Esophagus squamous epithelium (tissue), 5 donors: ENCODE measurements around the gene WNT4. TPM values are rescaled to one million over a fixed set of nuclear protein-coding genes. Genes with fewer than 3 reads are reported as not detected.

ENCODE experiments used
- DNase-seq: peaks from one replicate; lab custom pipeline; 2025; lab: John Stamatoyannopoulos, UW
- H3K27ac ChIP-seq, 4 donors: fragments of 200-600 bp; sonication (generic); one replicate each; pipeline ENCODE4 v1.5.1; 2016 to 2019; ENCODE audit warnings: mild to moderate bottlenecking in 1 of 4
- H3K27me3 ChIP-seq, 4 donors: fragments of 200-600 bp; sonication (generic); 1 replicate in 3 of 4; 2 replicates in 1 of 4; pipeline versions ENCODE4 v1.5.1 to v1.6.0; 2017 to 2021; ENCODE audit warnings: antibody characterized with exemption in 1 of 4
- H3K36me3 ChIP-seq, 3 donors: fragments of 200-600 bp; sonication (generic); one replicate each; pipeline ENCODE4 v1.5.1; 2016 to 2019
- H3K4me1 ChIP-seq, 3 donors: fragments of 200-600 bp; sonication (generic); one replicate each; pipeline ENCODE4 v1.5.1; 2017 to 2019
- H3K4me3 ChIP-seq, 4 donors: fragments of 200-600 bp; sonication (generic); 1 replicate in 3 of 4; 2 replicates in 1 of 4; pipeline ENCODE4 v1.5.1; 2016 to 2019; ENCODE audit warnings: mild to moderate bottlenecking in 2 of 4, moderate library complexity in 1 of 4
- H3K9me3 ChIP-seq, 3 donors: fragments of 200-600 bp; sonication (generic); one replicate each; pipeline ENCODE4 v1.5.1; 2016 to 2019
- CTCF ChIP-seq, 6 experiments: fragments of 450-650 bp in 4 of 6; fragments of 200-600 bp in 2 of 6; sonication (generic) in 2 of 6; IDR thresholded peaks; one replicate each; pipeline ENCODE4 v1.5.1; 2016 to 2019; ENCODE audit warnings: antibody characterized with exemption in 6 of 6, mild to moderate bottlenecking in 4 of 6, moderate library complexity in 4 of 6
- POLR2A ChIP-seq, 4 donors: fragments of 450-650 bp; IDR thresholded peaks; one replicate each; pipeline ENCODE4 v1.6.1; 2017; ENCODE audit warnings: antibody characterized with exemption in 4 of 4, mild to moderate bottlenecking in 4 of 4, moderate library complexity in 3 of 4
- WGBS, 2 donors: methylation state at CpG; one replicate each; pipeline ENCODE4 v1.1.5; 2018; 5-methylcytosine and 5-hydroxymethylcytosine counted together
- intact Hi-C: fragments of 100-400 bp; cut with DNase I; formaldehyde crosslinking; loops from one replicate; pipeline ENCODE4 v1.15.0; 2022
- total RNA-seq, 4 donors: library from RNA; depleted of rRNA; stranded (reverse); fragments of >200 nt; gene quantifications; one replicate each; pipeline ENCODE4 v1.1.0, GENCODE V29; 2016
- donor health status: DM: yes; HTN: yes; CAD: no.

The WNT4 gene
- total RNA-seq, 4 donors from 2014 or later, result 4.8 to 11.9 (median 6.6) TPM

GRCh38 chr1:22154626-22155025 lies 11.7 kb upstream of the WNT4 start:
- no peak for DNase-seq
- no peak overlapping the region for H3K27ac ChIP-seq
- no peaks in the 10 kb centered on the region for H3K36me3 ChIP-seq
- H3K4me1 ChIP-seq, result no peaks in the 10 kb centered on the region
- peaks cover 0 to under 1% (median 0%) of the 10 kb centered on the region in 4 donors for H3K27me3 ChIP-seq
- WGBS, 2 donors, result 81 to 87% methylated on average over 5 of the region's 6 CpGs
- intact Hi-C loops, result no loop called here
- TF ChIP-seq CTCF (IDR thresholded peaks at IDR 0.05), result no peak
- no peak for TF ChIP-seq POLR2A (IDR thresholded peaks at IDR 0.05)
- H3K4me3 ChIP-seq, result no peak overlapping the region
- no peaks in the 10 kb centered on the region for H3K9me3 ChIP-seq

- intact Hi-C loops, result no loop called here
- Histone ChIP-seq H3K27ac (no peak overlapping the region), H3K36me3 (no peaks in the 10 kb centered on the region), H3K27me3 (peaks cover 0 to 8% (median 0%) of the 10 kb centered on the region in 4 donors), H3K4me1 (no peaks in the 10 kb centered on the region), H3K4me3 (no peak overlapping the region), H3K9me3 (no peaks in the 10 kb centered on the region)
- no peak for TF ChIP-seq POLR2A (IDR thresholded peaks at IDR 0.05)
- TF ChIP-seq CTCF (IDR thresholded peaks at IDR 0.05), result no peak
- 80 to 81% methylated on average over 18 to 24 of the region's 25 CpGs for WGBS, 2 donors
- DNase-seq, result no peak
Measured at GRCh38 chr1:22153660-22154437, 11.0 kb upstream of the WNT4 start.

GRCh38 chr1:22150923-22151322 lies 8.0 kb upstream of the WNT4 start:
- WGBS, 2 donors, result 81 to 87% methylated on average over 3 to 6 of the region's 6 CpGs
- TF ChIP-seq POLR2A (IDR thresholded peaks at IDR 0.05) (no peak), CTCF (IDR thresholded peaks at IDR 0.05) (no peak)
- DNase-seq, result no peak
- Histone ChIP-seq H3K27me3 (peaks cover 0 to 34% (median 0%) of the 10 kb centered on the region in 4 donors), H3K9me3 (no peaks in the 10 kb centered on the region), H3K27ac (no peak overlapping the region), H3K36me3 (no peaks in the 10 kb centered on the region), H3K4me3 (no peak overlapping the region), H3K4me1 (no peaks in the 10 kb centered on the region)
- intact Hi-C loops, result no loop called here

GRCh38 chr1:22142315-22143064 lies 407 bp downstream of the WNT4 start:
- intact Hi-C loops, result no loop called here
- no peak for DNase-seq
- 0% methylated on average over 2 of the region's 102 CpGs; no CpG with 5 or more reads in 1 of the 2 donors for whole genome bisulfite sequencing, 2 donors
- peaks cover 0 to 69% (median 0%) of the 10 kb centered on the region in 4 donors for H3K27me3 ChIP-seq
- peak overlapping the region; percentile 54 to 72 (median 63) for H3K4me3 ChIP-seq
- H3K36me3 ChIP-seq, result no peaks in the 10 kb centered on the region
- no peaks in the 10 kb centered on the region for H3K9me3 ChIP-seq
- TF ChIP-seq CTCF (IDR thresholded peaks at IDR 0.05) (peak in 2 of 6 experiments; percentile 10 to 16), POLR2A (IDR thresholded peaks at IDR 0.05) (no peak)
- H3K4me1 ChIP-seq, result peaks cover 25 to 61% (median 41%) of the 10 kb centered on the region in 3 donors
- H3K27ac ChIP-seq, result peak overlapping the region; percentile 78 to 86 (median 82)
